OCI-LY3 (cell line): ENCODE results near the gene BCL11A.

Experiments
- EZH2phosphoT487 ChIP-seq: fragments of 200-600 bp; shearing (Covaris generic); IDR thresholded peaks from 2 replicates; pipeline ENCODE4 v1.6.1; 2018; ENCODE audit warnings: antibody characterized with exemption, mixed run types, low read depth
- TF ChIP-seq, protein P1 (sequence below): fragments of 200-600, 300-600 bp; sonication (generic); IDR thresholded peaks from 2 replicates; pipeline ENCODE4 v1.5.1; 2014; ENCODE audit warnings: antibody characterized with exemption, low read length, low read depth

DNA sequence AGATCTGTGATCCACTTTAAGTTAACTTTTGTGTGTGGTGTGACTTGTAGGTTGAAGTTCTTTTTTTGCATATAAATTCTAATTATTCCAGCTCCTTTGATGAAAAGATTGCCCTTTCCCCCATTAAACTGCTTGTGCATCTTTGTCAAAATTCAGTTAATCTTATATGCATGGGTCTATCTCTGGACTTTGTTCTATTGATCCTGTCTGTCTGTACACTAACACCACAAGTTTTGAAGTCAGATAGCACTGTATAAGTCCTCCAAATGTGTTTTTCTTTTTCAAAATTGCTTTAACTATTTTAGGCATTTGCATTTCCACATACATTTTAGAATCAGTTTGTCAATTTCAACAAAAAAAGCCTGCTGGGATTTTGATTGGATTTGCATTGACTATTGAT, 137.6 kb downstream of the BCL11A start:
- TF ChIP-seq, protein P1, sequence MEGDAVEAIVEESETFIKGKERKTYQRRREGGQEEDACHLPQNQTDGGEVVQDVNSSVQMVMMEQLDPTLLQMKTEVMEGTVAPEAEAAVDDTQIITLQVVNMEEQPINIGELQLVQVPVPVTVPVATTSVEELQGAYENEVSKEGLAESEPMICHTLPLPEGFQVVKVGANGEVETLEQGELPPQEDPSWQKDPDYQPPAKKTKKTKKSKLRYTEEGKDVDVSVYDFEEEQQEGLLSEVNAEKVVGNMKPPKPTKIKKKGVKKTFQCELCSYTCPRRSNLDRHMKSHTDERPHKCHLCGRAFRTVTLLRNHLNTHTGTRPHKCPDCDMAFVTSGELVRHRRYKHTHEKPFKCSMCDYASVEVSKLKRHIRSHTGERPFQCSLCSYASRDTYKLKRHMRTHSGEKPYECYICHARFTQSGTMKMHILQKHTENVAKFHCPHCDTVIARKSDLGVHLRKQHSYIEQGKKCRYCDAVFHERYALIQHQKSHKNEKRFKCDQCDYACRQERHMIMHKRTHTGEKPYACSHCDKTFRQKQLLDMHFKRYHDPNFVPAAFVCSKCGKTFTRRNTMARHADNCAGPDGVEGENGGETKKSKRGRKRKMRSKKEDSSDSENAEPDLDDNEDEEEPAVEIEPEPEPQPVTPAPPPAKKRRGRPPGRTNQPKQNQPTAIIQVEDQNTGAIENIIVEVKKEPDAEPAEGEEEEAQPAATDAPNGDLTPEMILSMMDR = no peak
- TF ChIP-seq EZH2phosphoT487 = no peak
